Measurements from ENCODE around the gene KCNJ10.
A peak's percentile ranks its signal among the peaks of the same experiment; 100 is the strongest.
"Not testable (repeated sequence)": the region's sequence is repeated elsewhere in the genome, so short reads cannot be mapped to it uniquely, and the experiment has no call there.

KCNJ10 gene

GRCh38 chr1:160069460-160070231, at the start of gene KCNJ10:
TSS of gene KCNJ10 (minus strand) at chr1:160070160. CDS start at chr1:160042532, 27,628 bp downstream.
- peak within 1 kb of the TSS; percentile 31; the same call in 1 of the 2 replicates for H3K4me3 ChIP-seq (ENCODE audit: low read length)

GRCh38 chr1:160118928-160119327, 49.0 kb upstream of the KCNJ10 start:
- no peak for TF ChIP-seq ZNF274 (IDR thresholded peaks at IDR 0.05; ENCODE audit: low read depth, low read length)
- no peak overlapping the region for H3K4me3 ChIP-seq (ENCODE audit: low read length)

More at GRCh38 chr1:160069460-160070231, at the start of gene KCNJ10:
- TF ChIP-seq ZNF274 (IDR thresholded peaks at IDR 0.05; ENCODE audit: low read depth, low read length), result no peak

- TF ChIP-seq ZNF274 (IDR thresholded peaks at IDR 0.05; ENCODE audit: low read depth, low read length), result no peak
Measured at GRCh38 chr1:160117709-160118183, 47.8 kb upstream of the KCNJ10 start.

GRCh38 chr1:160117300-160117699, 47.3 kb upstream of the KCNJ10 start:
- no peak overlapping the region for H3K4me3 ChIP-seq (ENCODE audit: low read length)

More at GRCh38 chr1:160117709-160118183, 47.8 kb upstream of the KCNJ10 start:
- no peak overlapping the region for H3K4me3 ChIP-seq (ENCODE audit: low read length)

GRCh38 chr1:160116283-160117147, 46.6 kb upstream of the KCNJ10 start:
- no peak overlapping the region for H3K4me3 ChIP-seq (ENCODE audit: low read length)
- no peak for TF ChIP-seq ZNF274 (IDR thresholded peaks at IDR 0.05; ENCODE audit: low read depth, low read length)

More at GRCh38 chr1:160117300-160117699, 47.3 kb upstream of the KCNJ10 start:
- no peak for TF ChIP-seq ZNF274 (IDR thresholded peaks at IDR 0.05; ENCODE audit: low read depth, low read length)

- no peak for TF ChIP-seq ZNF274 (IDR thresholded peaks at IDR 0.05; ENCODE audit: low read depth, low read length)
- H3K4me3 ChIP-seq (ENCODE audit: low read length), result no peak within 1 kb of the TSS
Measured at GRCh38 chr1:160115545-160116282, 45.8 kb upstream of the KCNJ10 start, which contains the start of gene ATP1A2. TSS of gene ATP1A2 (plus strand) at chr1:160115759. CDS start at chr1:160115862, 103 bp downstream.

GRCh38 chr1:160114085-160114484, 44.1 kb upstream of the KCNJ10 start:
- H3K4me3 ChIP-seq (ENCODE audit: low read length), result no peak overlapping the region
- no peak for TF ChIP-seq ZNF274 (IDR thresholded peaks at IDR 0.05; ENCODE audit: low read depth, low read length)

GRCh38 chr1:160113407-160113806, 43.4 kb upstream of the KCNJ10 start:
- TF ChIP-seq ZNF274 (IDR thresholded peaks at IDR 0.05; ENCODE audit: low read depth, low read length), result no peak
- H3K4me3 ChIP-seq (ENCODE audit: low read length), result no peak overlapping the region

GRCh38 chr1:160112357-160112756, 42.4 kb upstream of the KCNJ10 start:
- no peak overlapping the region for H3K4me3 ChIP-seq (ENCODE audit: low read length)
- no peak for TF ChIP-seq ZNF274 (IDR thresholded peaks at IDR 0.05; ENCODE audit: low read depth, low read length)

- H3K4me3 ChIP-seq (ENCODE audit: low read length), result not testable (repeated sequence)
Measured at GRCh38 chr1:160111462-160111861, 41.5 kb upstream of the KCNJ10 start.

GRCh38 chr1:160109686-160110085, 39.7 kb upstream of the KCNJ10 start:
- no peak overlapping the region for H3K4me3 ChIP-seq (ENCODE audit: low read length)
- TF ChIP-seq ZNF274 (IDR thresholded peaks at IDR 0.05; ENCODE audit: low read depth, low read length), result no peak

GRCh38 chr1:160108888-160109662, 39.1 kb upstream of the KCNJ10 start:
- no peak overlapping the region for H3K4me3 ChIP-seq (ENCODE audit: low read length)
- no peak for TF ChIP-seq ZNF274 (IDR thresholded peaks at IDR 0.05; ENCODE audit: low read depth, low read length)

- no peak for TF ChIP-seq ZNF274 (IDR thresholded peaks at IDR 0.05; ENCODE audit: low read depth, low read length)
- no peak overlapping the region for H3K4me3 ChIP-seq (ENCODE audit: low read length)
Measured at GRCh38 chr1:160107512-160107911, 37.6 kb upstream of the KCNJ10 start.
